Measurements from ENCODE around the gene AUH.

The AUH gene

GRCh38 chr9:91181541-91181940 lies 180.2 kb downstream of the AUH start:
- TF ChIP-seq CTCF (IDR thresholded peaks at IDR 0.05; ENCODE audit: control insufficient read depth, extremely low read depth, insufficient read depth) = no peak
- no peak overlapping the region for H3K4me3 ChIP-seq (ENCODE audit: low read depth, low read length)
- DNase-seq (ENCODE audit: low read depth) = no peak

GRCh38 chr9:91180930-91181268 lies 180.8 kb downstream of the AUH start:
- TF ChIP-seq CTCF (IDR thresholded peaks at IDR 0.05; ENCODE audit: control insufficient read depth, extremely low read depth, insufficient read depth) = no peak
- no peak overlapping the region for H3K4me3 ChIP-seq (ENCODE audit: low read depth, low read length)
- no peak for DNase-seq (ENCODE audit: low read depth)

GRCh38 chr9:91180240-91180929 lies 181.3 kb downstream of the AUH start:
- no peak overlapping the region for H3K4me3 ChIP-seq (ENCODE audit: low read depth, low read length)
- no peak for TF ChIP-seq CTCF (IDR thresholded peaks at IDR 0.05; ENCODE audit: control insufficient read depth, extremely low read depth, insufficient read depth)
- no peak for DNase-seq (ENCODE audit: low read depth)

- no peak for TF ChIP-seq CTCF (IDR thresholded peaks at IDR 0.05; ENCODE audit: control insufficient read depth, extremely low read depth, insufficient read depth)
- DNase-seq (ENCODE audit: low read depth) = no peak
- H3K4me3 ChIP-seq (ENCODE audit: low read depth, low read length) = no peak overlapping the region
Measured at GRCh38 chr9:91179237-91180138, 182.2 kb downstream of the AUH start.

- no peak for DNase-seq (ENCODE audit: low read depth)
- no peak overlapping the region for H3K4me3 ChIP-seq (ENCODE audit: low read depth, low read length)
- TF ChIP-seq CTCF (IDR thresholded peaks at IDR 0.05; ENCODE audit: control insufficient read depth, extremely low read depth, insufficient read depth) = no peak
Measured at GRCh38 chr9:91178281-91179236, 183.2 kb downstream of the AUH start.

- H3K4me3 ChIP-seq (ENCODE audit: low read depth, low read length) = no peak overlapping the region
- no peak for DNase-seq (ENCODE audit: low read depth)
- TF ChIP-seq CTCF (IDR thresholded peaks at IDR 0.05; ENCODE audit: control insufficient read depth, extremely low read depth, insufficient read depth) = no peak
Measured at GRCh38 chr9:91177661-91178280, 183.9 kb downstream of the AUH start.

Data from LNCaP clone FGC (cell line).